GM18907 (cell line): ENCODE measurements around the gene COL9A1.
"Not testable (repeated sequence)": the region's sequence is repeated elsewhere in the genome, so short reads cannot be mapped to it uniquely, and the experiment has no call there.

ENCODE experiments used
- ATAC-seq: cut with Tn5 transposase; IDR thresholded peaks from one replicate; pipeline ENCODE4 v1.9.1; 2021; ENCODE audit warnings: mild to moderate bottlenecking, moderate library complexity; ENCODE audit not compliant: unreplicated experiment

Gene COL9A1

GRCh38 chr6:70303034-70303525 lies at the start of gene COL9A1:
Gene COL9A1, minus strand, starts transcription at chr6:70303084. Its CDS starts 160 bp downstream, at chr6:70302924.
- ATAC-seq: no peak

GRCh38 chr6:70351461-70351860 lies 48.6 kb upstream of the COL9A1 start:
- ATAC-seq: no peak

GRCh38 chr6:70345619-70346018 lies 42.7 kb upstream of the COL9A1 start:
- no peak for ATAC-seq

- no peak for ATAC-seq
Observed at GRCh38 chr6:70343313-70343712, 40.4 kb upstream of the COL9A1 start.

GRCh38 chr6:70339810-70340209 lies 36.9 kb upstream of the COL9A1 start:
- not testable (repeated sequence) for ATAC-seq

GRCh38 chr6:70338775-70339174 lies 35.9 kb upstream of the COL9A1 start:
- ATAC-seq: no peak

- no peak for ATAC-seq
Observed at GRCh38 chr6:70337743-70338105, 34.8 kb upstream of the COL9A1 start.

GRCh38 chr6:70336996-70337742 lies 34.3 kb upstream of the COL9A1 start:
- no peak for ATAC-seq

GRCh38 chr6:70327036-70327435 lies 24.2 kb upstream of the COL9A1 start:
- no peak for ATAC-seq

- no peak for ATAC-seq
Observed at GRCh38 chr6:70325009-70325408, 22.1 kb upstream of the COL9A1 start.

- not testable (repeated sequence) for ATAC-seq
Observed at GRCh38 chr6:70317799-70318198, 14.9 kb upstream of the COL9A1 start.

GRCh38 chr6:70315079-70315751 lies 12.3 kb upstream of the COL9A1 start:
- peak; percentile 71 for ATAC-seq

GRCh38 chr6:70314296-70314695 lies 11.4 kb upstream of the COL9A1 start:
- no peak for ATAC-seq

GRCh38 chr6:70312165-70312745 lies 9.4 kb upstream of the COL9A1 start:
- no peak for ATAC-seq

- ATAC-seq: no peak
Observed at GRCh38 chr6:70310063-70310694, 7.3 kb upstream of the COL9A1 start.

GRCh38 chr6:70309243-70309642 lies 6.4 kb upstream of the COL9A1 start:
- no peak for ATAC-seq

GRCh38 chr6:70308142-70308541 lies 5.3 kb upstream of the COL9A1 start:
- not testable (repeated sequence) for ATAC-seq

GRCh38 chr6:70307008-70307407 lies 4.1 kb upstream of the COL9A1 start:
- no peak for ATAC-seq

- ATAC-seq: no peak
Observed at GRCh38 chr6:70304616-70305015, 1.7 kb upstream of the COL9A1 start.

GRCh38 chr6:70299456-70299855 lies 3.4 kb downstream of the COL9A1 start:
- no peak for ATAC-seq

- ATAC-seq: no peak
Observed at GRCh38 chr6:70298068-70298467, 4.8 kb downstream of the COL9A1 start.
